SK-N-SH (cell line): ENCODE results near the gene HDAC8. TPM values are rescaled to one million over a fixed set of nuclear protein-coding genes. Genes with fewer than 3 reads are reported as not detected.

Experiments used
- CTCF ChIA-PET: fragments of 300-600, 350-600 bp; formaldehyde crosslinking; extraction: SDS; loops from one replicate; lab custom pipeline; 2021; lab: Yijun Ruan, JAX
- POLR2A ChIA-PET: fragments of 350-600 bp; sonication (Branson Sonifier 250); formaldehyde crosslinking; extraction: SDS; loops from one replicate; lab custom pipeline; 2020; ENCODE audit warnings: antibody characterized with exemption, inconsistent platforms; lab: Yijun Ruan, JAX
- DNase-seq: peaks from one replicate; pipeline ENCODE4 v3.0.0; 2012
- H2AFZ ChIP-seq: fragments of 200-600 bp; sonication (generic); 2 replicates; pipeline ENCODE4 v1.8.1; 2016; ENCODE audit warnings: antibody characterized with exemption, mild to moderate bottlenecking, low read depth
- H3F3A ChIP-seq: fragments of 200-600 bp; sonication (generic); replicated peaks from 2 replicates; pipeline ENCODE3; 2016; ENCODE audit warnings: antibody characterized with exemption, mild to moderate bottlenecking; ENCODE audit not compliant: insufficient read depth
- H3K27ac ChIP-seq, 2 experiments: fragments of 200-500 bp in 1 of 2; fragments of 200-600 bp in 1 of 2; sonication (Bioruptor generic) in 1 of 2; sonication (generic), shearing (Covaris generic) in 1 of 2; 2 replicates each; pipeline versions ENCODE4 v1.5.1 to v1.6.1; 2014 to 2016; ENCODE audit warnings: low read depth in 2 of 2, inconsistent platforms in 1 of 2, low read length in 1 of 2, mild to moderate bottlenecking in 1 of 2, mixed read lengths in 1 of 2
- H3K27me3 ChIP-seq: fragments of 200-600 bp; sonication (generic), shearing (Covaris generic); 2 replicates; pipeline ENCODE4 v1.6.1; 2016; ENCODE audit warnings: mixed run types; ENCODE audit not compliant: insufficient read depth
- H3K36me3 ChIP-seq, 2 experiments: fragments of 200-500 bp in 1 of 2; fragments of 200-600 bp in 1 of 2; sonication (Bioruptor generic) in 1 of 2; sonication (generic) in 1 of 2; replicated peaks in 1 of 2; 2 replicates each; pipeline versions ENCODE3 to v1.5.1; 2014 to 2016; ENCODE audit warnings: low read length in 1 of 2, mild to moderate bottlenecking in 1 of 2; ENCODE audit not compliant: insufficient read depth in 2 of 2, control insufficient read depth in 1 of 2
- H3K4me1 ChIP-seq, 2 experiments: fragments of 200-500 bp in 1 of 2; fragments of 200-600 bp in 1 of 2; sonication (Bioruptor generic) in 1 of 2; sonication (generic), shearing (Covaris generic) in 1 of 2; 2 replicates each; pipeline versions ENCODE4 v1.5.1 to v1.6.1; 2014 to 2016; ENCODE audit warnings: low read depth in 1 of 2, low read length in 1 of 2, mixed run types in 1 of 2; ENCODE audit not compliant: insufficient read depth in 2 of 2, control insufficient read depth in 1 of 2
- H3K4me2 ChIP-seq: fragments of 200-600 bp; sonication (generic), shearing (Covaris generic); 2 replicates; pipeline ENCODE4 v1.6.1; 2017; ENCODE audit warnings: mixed run types
- H3K4me3 ChIP-seq, 2 experiments: fragments of 200-500 bp in 1 of 2; fragments of 200-600 bp in 1 of 2; sonication (Bioruptor generic) in 1 of 2; sonication (generic), shearing (Covaris generic) in 1 of 2; 2 replicates each; pipeline versions ENCODE4 v1.5.1 to v1.8.1; 2014 to 2016; ENCODE audit warnings: low read depth in 2 of 2, inconsistent platforms in 1 of 2, low read length in 1 of 2, mild to moderate bottlenecking in 1 of 2, mixed read lengths in 1 of 2, moderate library complexity in 1 of 2
- H3K79me2 ChIP-seq: fragments of 200-600 bp; sonication (generic); 2 replicates; pipeline ENCODE4 v1.8.1; 2017; ENCODE audit warnings: mild to moderate bottlenecking; ENCODE audit not compliant: insufficient read depth
- H3K9ac ChIP-seq: fragments of 200-600 bp; sonication (generic); 2 replicates; pipeline ENCODE4 v1.6.1; 2017; ENCODE audit warnings: mixed run types
- H3K9me2 ChIP-seq: fragments of 200-600 bp; sonication (generic); 2 replicates; pipeline ENCODE4 v1.6.1; 2017; ENCODE audit warnings: mixed run types
- H3K9me3 ChIP-seq: fragments of 200-600 bp; sonication (generic); 2 replicates; pipeline ENCODE4 v1.6.1; 2017; ENCODE audit warnings: mixed run types, mild to moderate bottlenecking, moderate library complexity
- H4K20me1 ChIP-seq: fragments of 200-600 bp; sonication (generic); 2 replicates; pipeline ENCODE4 v1.6.1; 2017; ENCODE audit warnings: mild to moderate bottlenecking, mixed run types; ENCODE audit not compliant: insufficient read depth
- CTCF ChIP-seq: fragments of 200-600 bp; sonication (generic); IDR thresholded peaks from 2 replicates; pipeline ENCODE4 v1.6.1; 2017; ENCODE audit warnings: antibody characterized with exemption, mild to moderate bottlenecking, moderate library complexity
- ELF1 ChIP-seq: IDR thresholded peaks from 2 replicates; pipeline ENCODE4 v1.4.0; 2012
- EZH2phosphoT487 ChIP-seq: fragments of 200-600 bp; sonication (generic); IDR thresholded peaks from 2 replicates; pipeline ENCODE4 v1.6.1; 2017; ENCODE audit warnings: low read depth, mixed run types, mild to moderate bottlenecking, antibody characterized with exemption, moderate library complexity, borderline replicate concordance
- FOSL2 ChIP-seq: IDR thresholded peaks from 2 replicates; pipeline ENCODE4 v1.4.0; 2012; ENCODE audit warnings: low read depth, mild to moderate bottlenecking, moderate library complexity, borderline replicate concordance
- FOXJ3 ChIP-seq: sonication (generic); formaldehyde crosslinking; IDR thresholded peaks from 2 replicates; pipeline ENCODE4 v1.5.1; 2020; ENCODE audit warnings: mild to moderate bottlenecking, missing genetic modification reagents
- MEF2A ChIP-seq: IDR thresholded peaks from 2 replicates; pipeline ENCODE4 v1.4.0; 2012; ENCODE audit warnings: low read depth, borderline replicate concordance
- MXI1 ChIP-seq: IDR thresholded peaks from 2 replicates; pipeline ENCODE4 v1.6.1; 2012; ENCODE audit warnings: mild to moderate bottlenecking, low read depth, low read length, improper control_type of control experiment
- NFIC ChIP-seq: IDR thresholded peaks from 2 replicates; pipeline ENCODE4 v1.4.0; 2012; ENCODE audit warnings: borderline replicate concordance
- RCOR1 ChIP-seq: fragments of 150-350 bp; IDR thresholded peaks from 2 replicates; pipeline ENCODE4 v1.6.1; 2017; ENCODE audit warnings: antibody characterized with exemption, low read length
- RFX5 ChIP-seq: IDR thresholded peaks from 2 replicates; pipeline ENCODE4 v1.6.1; 2012; ENCODE audit warnings: mild to moderate bottlenecking, improper control_type of control experiment, low read length
- SMC3 ChIP-seq: IDR thresholded peaks from 2 replicates; pipeline ENCODE4 v1.6.1; 2012; ENCODE audit warnings: low read depth, low read length, improper control_type of control experiment
- TAF1 ChIP-seq: IDR thresholded peaks from 2 replicates; pipeline ENCODE4 v1.6.1; 2012; ENCODE audit warnings: low read depth, mild to moderate bottlenecking, low read length, moderate library complexity, borderline replicate concordance
- TCF12 ChIP-seq: IDR thresholded peaks from 2 replicates; pipeline ENCODE4 v1.4.0; 2012
- USF2 ChIP-seq: fragments of 150-350 bp; IDR thresholded peaks from 2 replicates; pipeline ENCODE4 v1.6.1; 2017; ENCODE audit warnings: antibody characterized with exemption, low read length, low read depth, borderline replicate concordance
- WGBS: methylation state at CpG from one replicate; pipeline ENCODE4 v1.1.6; 2017; ENCODE audit warnings: low lambda C conversion rate; 5-methylcytosine and 5-hydroxymethylcytosine counted together
- polyA plus RNA-seq, 3 experiments: library from polyadenylated mRNA; depleted of rRNA; stranded (reverse); fragments of >200 nt; gene quantifications; 2 replicates each; pipeline ENCODE4 v1.2.3, GENCODE V29; 2012
- TF ChIP-seq, protein P1 (sequence below): IDR thresholded peaks from 2 replicates; pipeline ENCODE4 v1.4.0; 2012; ENCODE audit warnings: low read depth

The HDAC8 gene
- polyA plus RNA-seq, 1 of the 3 experiments (the other 2 are of a cell fraction), result 30.6 TPM

GRCh38 chrX:72540318-72540717, 32.3 kb downstream of the HDAC8 start (continued):
- TF ChIP-seq SMC3 (peak; percentile 42), CTCF (peak; percentile 62), FOXJ3 (CRISPR knock-in tag) (no peak), MXI1 (no peak), TAF1 (no peak), RCOR1 (no peak)
- TF ChIP-seq, all 33 proteins: peak for 3

GRCh38 chrX:72539822-72540221, 32.8 kb downstream of the HDAC8 start:
- peaks cover 7% of the 10 kb centered on the region; the same call in 1 of the 2 replicates for H4K20me1 ChIP-seq
- ChIA-PET CTCF (interaction anchor here (0.6 to 2.4 kb wide), 10 partner anchors 10 to 522 kb away, joined by 3 to 9 read pairs (median 4); no protein-coding TSS in a partner anchor), POLR2A (no interaction called here)
- no peak overlapping the region for H3K4me2 ChIP-seq
- 100% methylated on average over 2 of the region's 2 CpGs for WGBS
- H3K4me3 ChIP-seq, result no peak overlapping the region
- H3F3A ChIP-seq, result no peaks in the 10 kb centered on the region
- no peak overlapping the region for H2AFZ ChIP-seq
- H3K36me3 ChIP-seq, result peaks cover 0 to 24% of the 10 kb centered on the region in 2 experiments
- DNase-seq, result no peak
- H3K27me3 ChIP-seq, result no peaks in the 10 kb centered on the region
- TF ChIP-seq USF2 (no peak), ELF1 (no peak), SMC3 (no peak), MEF2A (no peak), FOSL2 (no peak), NFIC (no peak), RFX5 (no peak), TCF12 (no peak), EZH2phosphoT487 (no peak)
- TF ChIP-seq, protein P1, sequence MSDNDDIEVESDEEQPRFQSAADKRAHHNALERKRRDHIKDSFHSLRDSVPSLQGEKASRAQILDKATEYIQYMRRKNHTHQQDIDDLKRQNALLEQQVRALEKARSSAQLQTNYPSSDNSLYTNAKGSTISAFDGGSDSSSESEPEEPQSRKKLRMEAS, result no peak
- no peak overlapping the region for H3K9ac ChIP-seq
- H3K79me2 ChIP-seq, result no peaks in the 10 kb centered on the region
- H3K27ac ChIP-seq, result no peak overlapping the region
- H3K9me2 ChIP-seq, result no peaks in the 10 kb centered on the region
- no peaks in the 10 kb centered on the region for H3K9me3 ChIP-seq
- H3K4me1 ChIP-seq, result no peaks in the 10 kb centered on the region
